GM23248 (cell line): ENCODE measurements around the gene MYO15A. TPM values are rescaled to one million over a fixed set of nuclear protein-coding genes. Genes with fewer than 3 reads are reported as not detected.

Experiments
- DNase-seq: peaks from one replicate; pipeline ENCODE4 v3.0.0-alpha.2; 2015
- H2AFZ ChIP-seq: fragments of 200-600 bp; sonication (generic); 2 replicates; pipeline ENCODE4 v1.6.1; 2016; ENCODE audit warnings: antibody characterized with exemption
- H3F3A ChIP-seq: fragments of 200-600 bp; sonication (generic); 2 replicates; pipeline ENCODE4 v1.6.1; 2016; ENCODE audit warnings: mild to moderate bottlenecking, antibody characterized with exemption, mixed run types; ENCODE audit not compliant: insufficient read depth
- H3K27ac ChIP-seq: fragments of 200-600 bp; sonication (generic); 2 replicates; pipeline ENCODE4 v1.5.1; 2016; ENCODE audit warnings: mild to moderate bottlenecking
- H3K27me3 ChIP-seq: fragments of 200-600 bp; sonication (generic); replicated peaks from 2 replicates; pipeline ENCODE4 v1.6.1; 2016; ENCODE audit warnings: mild to moderate bottlenecking; ENCODE audit not compliant: insufficient read depth
- H3K36me3 ChIP-seq: fragments of 200-600 bp; sonication (generic); 2 replicates; pipeline ENCODE4 v1.6.1; 2016; ENCODE audit warnings: low read depth, mild to moderate bottlenecking
- H3K4me1 ChIP-seq: fragments of 200-600 bp; sonication (generic); 2 replicates; pipeline ENCODE4 v1.6.1; 2016; ENCODE audit warnings: mild to moderate bottlenecking; ENCODE audit not compliant: insufficient read depth
- H3K4me2 ChIP-seq: fragments of 200-600 bp; sonication (generic); one replicate; pipeline ENCODE4 v1.6.1; 2016; ENCODE audit warnings: mild to moderate bottlenecking; ENCODE audit not compliant: unreplicated experiment
- H3K4me3 ChIP-seq: fragments of 200-600 bp; sonication (generic); 2 replicates; pipeline ENCODE4 v1.5.1; 2016; ENCODE audit warnings: mild to moderate bottlenecking
- H3K79me2 ChIP-seq: fragments of 200-600 bp; sonication (generic); 2 replicates; pipeline ENCODE4 v1.6.1; 2016; ENCODE audit warnings: mild to moderate bottlenecking; ENCODE audit not compliant: insufficient read depth
- H3K9ac ChIP-seq: fragments of 200-600 bp; sonication (generic); 2 replicates; pipeline ENCODE4 v1.6.1; 2016; ENCODE audit warnings: mild to moderate bottlenecking
- H3K9me2 ChIP-seq: fragments of 200-600 bp; sonication (generic); 2 replicates; pipeline ENCODE4 v1.6.1; 2016; ENCODE audit warnings: mixed run types, mild to moderate bottlenecking, moderate library complexity; ENCODE audit not compliant: insufficient read depth
- H3K9me3 ChIP-seq: fragments of 200-600 bp; sonication (generic); one replicate; pipeline ENCODE4 v1.6.1; 2017; ENCODE audit warnings: low read depth
- H4K20me1 ChIP-seq: fragments of 200-600 bp; sonication (generic); 2 replicates; pipeline ENCODE4 v1.6.0; 2016; ENCODE audit not compliant: insufficient read depth
- EZH2 ChIP-seq: fragments of 200-600 bp; sonication (generic); IDR thresholded peaks from 2 replicates; pipeline ENCODE4 v1.6.1; 2018; ENCODE audit warnings: antibody characterized with exemption, mild to moderate bottlenecking; ENCODE audit not compliant: insufficient read depth, poor library complexity, severe bottlenecking
- EZH2phosphoT487 ChIP-seq: fragments of 200-600 bp; sonication (generic); IDR thresholded peaks from 2 replicates; pipeline ENCODE4 v1.6.1; 2018; ENCODE audit warnings: antibody characterized with exemption, moderate library complexity, mild to moderate bottlenecking, low read depth; ENCODE audit not compliant: insufficient read depth
- WGBS, 2 experiments: methylation state at CpG; one replicate each; pipeline ENCODE4 v1.1.6; 2015 to 2017; ENCODE audit warnings: low lambda C conversion rate in 2 of 2, low coverage in 1 of 2; ENCODE audit errors: missing lambda C conversion rate in 2 of 2; 5-methylcytosine and 5-hydroxymethylcytosine counted together
- in situ Hi-C: fragments of 300-500 bp; cut with MboI; formaldehyde crosslinking; loops from 2 replicates; pipeline ENCODE4 v1.15.0; 2020
- polyA plus RNA-seq: library from polyadenylated mRNA; unstranded; fragments of >200 nt; fragmentation: Nextera tagmentation; extraction: Ambion mirVana; gene quantifications from 2 replicates; pipeline ENCODE4 v1.2.1, GENCODE V29; 2016
- total RNA-seq: library from RNA; depleted of rRNA; stranded (reverse); fragments of >200 nt; shearing (Covaris generic); gene quantifications from 2 replicates; pipeline ENCODE4 v1.2.3, GENCODE V29; 2014

Gene MYO15A
- total and polyA plus RNA-seq, 2 experiments from 2014 or later = 0.54 to 0.70 TPM

GRCh38 chr17:18138065-18138749, 29.7 kb downstream of the MYO15A start:
- Histone ChIP-seq H3K4me1 (no peaks in the 10 kb centered on the region), H3F3A (no peaks in the 10 kb centered on the region), H3K9me2 (no peaks in the 10 kb centered on the region), H3K36me3 (no peaks in the 10 kb centered on the region), H3K9me3 (no peaks in the 10 kb centered on the region), H3K27ac (no peak overlapping the region), H3K79me2 (no peaks in the 10 kb centered on the region), H3K27me3 (no peaks in the 10 kb centered on the region), H3K4me2 (no peak overlapping the region), H3K9ac (no peak overlapping the region), H3K4me3 (no peak overlapping the region), H2AFZ (no peak overlapping the region), H4K20me1 (no peaks in the 10 kb centered on the region)
- TF ChIP-seq EZH2 (no peak), EZH2phosphoT487 (no peak)
- in situ Hi-C loops = no loop called here
- WGBS, 2 experiments = 82% methylated on average over 8 of the region's 8 CpGs
- DNase-seq = no peak

- Histone ChIP-seq H3K79me2 (no peaks in the 10 kb centered on the region), H3K36me3 (no peaks in the 10 kb centered on the region), H3F3A (no peaks in the 10 kb centered on the region), H2AFZ (no peak overlapping the region), H3K27me3 (no peaks in the 10 kb centered on the region), H3K9me2 (no peaks in the 10 kb centered on the region), H3K4me3 (no peak overlapping the region), H4K20me1 (no peaks in the 10 kb centered on the region), H3K27ac (no peak overlapping the region), H3K9ac (no peak overlapping the region), H3K4me1 (no peaks in the 10 kb centered on the region), H3K4me2 (no peak overlapping the region), H3K9me3 (no peaks in the 10 kb centered on the region)
- no peak for DNase-seq
- TF ChIP-seq EZH2phosphoT487 (no peak), EZH2 (no peak)
- in situ Hi-C loops = no loop called here
- 76 to 82% methylated on average over 2 of the region's 2 CpGs for WGBS, 2 experiments
Measured at GRCh38 chr17:18139092-18139491, 30.5 kb downstream of the MYO15A start.

GRCh38 chr17:18139498-18139897, 30.9 kb downstream of the MYO15A start:
- in situ Hi-C loops = no loop called here
- Histone ChIP-seq H4K20me1 (no peaks in the 10 kb centered on the region), H2AFZ (no peak overlapping the region)

GRCh38 chr17:18139949-18140348, 31.4 kb downstream of the MYO15A start:
- WGBS, 2 experiments = 48 to 55% methylated on average over 3 of the region's 3 CpGs
- in situ Hi-C loops = no loop called here
- Histone ChIP-seq H3F3A (no peaks in the 10 kb centered on the region), H3K4me1 (no peaks in the 10 kb centered on the region), H3K9ac (no peak overlapping the region), H3K9me3 (no peaks in the 10 kb centered on the region), H3K4me3 (no peak overlapping the region), H3K9me2 (no peaks in the 10 kb centered on the region), H3K4me2 (no peak overlapping the region), H3K36me3 (no peaks in the 10 kb centered on the region), H3K79me2 (no peaks in the 10 kb centered on the region), H2AFZ (no peak overlapping the region), H3K27me3 (no peaks in the 10 kb centered on the region), H3K27ac (no peak overlapping the region), H4K20me1 (no peaks in the 10 kb centered on the region)
- TF ChIP-seq EZH2 (no peak), EZH2phosphoT487 (no peak)
- DNase-seq = peak; percentile 56

More at GRCh38 chr17:18139498-18139897, 30.9 kb downstream of the MYO15A start:
- no peak for TF ChIP-seq EZH2phosphoT487
- TF ChIP-seq EZH2 = no peak
- no peaks in the 10 kb centered on the region for H3K36me3 ChIP-seq
- 80 to 91% methylated on average over 6 to 14 of the region's 14 CpGs for WGBS, 2 experiments
- no peaks in the 10 kb centered on the region for H3K9me2 ChIP-seq
- no peak overlapping the region for H3K27ac ChIP-seq
- H3K4me2 ChIP-seq = no peak overlapping the region
- no peaks in the 10 kb centered on the region for H3K4me1 ChIP-seq
- DNase-seq = no peak
- H3K27me3 ChIP-seq = no peaks in the 10 kb centered on the region
- H3F3A ChIP-seq = no peaks in the 10 kb centered on the region
- no peaks in the 10 kb centered on the region for H3K9me3 ChIP-seq
- no peaks in the 10 kb centered on the region for H3K79me2 ChIP-seq
- H3K4me3 ChIP-seq = no peak overlapping the region
- H3K9ac ChIP-seq = no peak overlapping the region
